ENCODE data around the gene NR3C1.

- TF ChIP-seq CTCF (IDR thresholded peaks at IDR 0.05) (no peak), POLR2A (IDR thresholded peaks at IDR 0.05) (no peak)
Observed at GRCh38 chr5:143316844-143317631, 86.4 kb downstream of the NR3C1 start.

All from uterus (tissue), 2 donors.